ENCODE measurements around the gene TTPAL. TPM values are rescaled to one million over a fixed set of nuclear protein-coding genes. Genes with fewer than 3 reads are reported as not detected.

The TTPAL gene
- total RNA-seq, 1 experiment from 2014 or later = 10.3 TPM

GRCh38 chr20:44513871-44514270 is 38.2 kb downstream of the TTPAL start:
- H3K36me3 Mint-ChIP-seq = peaks cover 10% of the 10 kb centered on the region
- ChIA-PET CTCF (interaction anchor here (1.2 kb wide), 1 partner anchor 78 kb away, joined by 3 read pairs; no protein-coding TSS in a partner anchor), POLR2A (no interaction called here)
- H3K4me1 Mint-ChIP-seq = no peaks in the 10 kb centered on the region
- H3K27ac Mint-ChIP-seq = no peak overlapping the region
- H3K27me3 Mint-ChIP-seq (ENCODE audit: low read depth) = no peaks in the 10 kb centered on the region
- no peak for DNase-seq (ENCODE audit: low spot score)
- no peak for TF ChIP-seq ZNF423 (CRISPR knock-in tag; IDR thresholded peaks at IDR 0.05)
- TF ChIP-seq ZNF138 (CRISPR knock-in tag; conservative IDR thresholded peaks at IDR 0.05) = no peak
- TF ChIP-seq, protein P1, sequence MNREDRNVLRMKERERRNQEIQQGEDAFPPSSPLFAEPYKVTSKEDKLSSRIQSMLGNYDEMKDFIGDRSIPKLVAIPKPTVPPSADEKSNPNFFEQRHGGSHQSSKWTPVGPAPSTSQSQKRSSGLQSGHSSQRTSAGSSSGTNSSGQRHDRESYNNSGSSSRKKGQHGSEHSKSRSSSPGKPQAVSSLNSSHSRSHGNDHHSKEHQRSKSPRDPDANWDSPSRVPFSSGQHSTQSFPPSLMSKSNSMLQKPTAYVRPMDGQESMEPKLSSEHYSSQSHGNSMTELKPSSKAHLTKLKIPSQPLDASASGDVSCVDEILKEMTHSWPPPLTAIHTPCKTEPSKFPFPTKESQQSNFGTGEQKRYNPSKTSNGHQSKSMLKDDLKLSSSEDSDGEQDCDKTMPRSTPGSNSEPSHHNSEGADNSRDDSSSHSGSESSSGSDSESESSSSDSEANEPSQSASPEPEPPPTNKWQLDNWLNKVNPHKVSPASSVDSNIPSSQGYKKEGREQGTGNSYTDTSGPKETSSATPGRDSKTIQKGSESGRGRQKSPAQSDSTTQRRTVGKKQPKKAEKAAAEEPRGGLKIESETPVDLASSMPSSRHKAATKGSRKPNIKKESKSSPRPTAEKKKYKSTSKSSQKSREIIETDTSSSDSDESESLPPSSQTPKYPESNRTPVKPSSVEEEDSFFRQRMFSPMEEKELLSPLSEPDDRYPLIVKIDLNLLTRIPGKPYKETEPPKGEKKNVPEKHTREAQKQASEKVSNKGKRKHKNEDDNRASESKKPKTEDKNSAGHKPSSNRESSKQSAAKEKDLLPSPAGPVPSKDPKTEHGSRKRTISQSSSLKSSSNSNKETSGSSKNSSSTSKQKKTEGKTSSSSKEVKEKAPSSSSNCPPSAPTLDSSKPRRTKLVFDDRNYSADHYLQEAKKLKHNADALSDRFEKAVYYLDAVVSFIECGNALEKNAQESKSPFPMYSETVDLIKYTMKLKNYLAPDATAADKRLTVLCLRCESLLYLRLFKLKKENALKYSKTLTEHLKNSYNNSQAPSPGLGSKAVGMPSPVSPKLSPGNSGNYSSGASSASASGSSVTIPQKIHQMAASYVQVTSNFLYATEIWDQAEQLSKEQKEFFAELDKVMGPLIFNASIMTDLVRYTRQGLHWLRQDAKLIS (CRISPR knock-in tag; IDR thresholded peaks at IDR 0.05; ENCODE audit: borderline replicate concordance) = no peak
- no peak for TF ChIP-seq ZNF317 (CRISPR knock-in tag; IDR thresholded peaks at IDR 0.05; ENCODE audit: borderline replicate concordance, low read depth)
- no peaks in the 10 kb centered on the region for H3K9me3 Mint-ChIP-seq
- ATAC-seq = no peak
- no peak overlapping the region for H3K4me3 Mint-ChIP-seq

DNA sequence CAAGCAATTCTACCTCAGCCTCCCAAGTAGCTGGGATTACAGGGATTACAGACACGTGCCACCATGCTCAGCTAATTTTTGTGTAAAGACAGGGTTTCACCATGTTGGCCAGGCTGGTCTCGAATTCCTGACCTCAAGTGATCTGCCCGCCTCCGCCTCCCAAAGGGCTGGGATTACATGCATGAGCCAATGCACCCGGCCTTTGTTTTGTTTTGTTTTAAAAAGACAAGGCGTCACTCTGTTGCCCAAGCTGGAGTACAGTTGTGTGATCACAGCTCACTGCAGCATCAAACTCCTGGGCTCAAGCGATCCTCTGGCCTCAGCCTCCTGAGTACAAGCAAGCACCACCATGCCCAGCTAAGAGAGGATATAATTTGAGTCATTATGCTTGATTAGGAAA is 40.8 kb downstream of the TTPAL start:
- Mint-ChIP-seq H3K27me3 (ENCODE audit: low read depth) (no peaks in the 10 kb centered on the region), H3K36me3 (no peaks in the 10 kb centered on the region), H3K9me3 (no peaks in the 10 kb centered on the region), H3K4me1 (peaks cover 10% of the 10 kb centered on the region), H3K4me3 (no peak overlapping the region), H3K27ac (no peak overlapping the region)
- ChIA-PET CTCF (no interaction called here), POLR2A (no interaction called here)
- TF ChIP-seq, protein P2, sequence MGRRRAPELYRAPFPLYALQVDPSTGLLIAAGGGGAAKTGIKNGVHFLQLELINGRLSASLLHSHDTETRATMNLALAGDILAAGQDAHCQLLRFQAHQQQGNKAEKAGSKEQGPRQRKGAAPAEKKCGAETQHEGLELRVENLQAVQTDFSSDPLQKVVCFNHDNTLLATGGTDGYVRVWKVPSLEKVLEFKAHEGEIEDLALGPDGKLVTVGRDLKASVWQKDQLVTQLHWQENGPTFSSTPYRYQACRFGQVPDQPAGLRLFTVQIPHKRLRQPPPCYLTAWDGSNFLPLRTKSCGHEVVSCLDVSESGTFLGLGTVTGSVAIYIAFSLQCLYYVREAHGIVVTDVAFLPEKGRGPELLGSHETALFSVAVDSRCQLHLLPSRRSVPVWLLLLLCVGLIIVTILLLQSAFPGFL (CRISPR knock-in tag; IDR thresholded peaks at IDR 0.05; ENCODE audit: borderline replicate concordance) = no peak
- TF ChIP-seq HMGXB4 (CRISPR knock-in tag; IDR thresholded peaks at IDR 0.05) = no peak
- no peak for TF ChIP-seq SMAD3 (CRISPR knock-in tag; IDR thresholded peaks at IDR 0.05; ENCODE audit: borderline replicate concordance)
- TF ChIP-seq, protein P3, sequence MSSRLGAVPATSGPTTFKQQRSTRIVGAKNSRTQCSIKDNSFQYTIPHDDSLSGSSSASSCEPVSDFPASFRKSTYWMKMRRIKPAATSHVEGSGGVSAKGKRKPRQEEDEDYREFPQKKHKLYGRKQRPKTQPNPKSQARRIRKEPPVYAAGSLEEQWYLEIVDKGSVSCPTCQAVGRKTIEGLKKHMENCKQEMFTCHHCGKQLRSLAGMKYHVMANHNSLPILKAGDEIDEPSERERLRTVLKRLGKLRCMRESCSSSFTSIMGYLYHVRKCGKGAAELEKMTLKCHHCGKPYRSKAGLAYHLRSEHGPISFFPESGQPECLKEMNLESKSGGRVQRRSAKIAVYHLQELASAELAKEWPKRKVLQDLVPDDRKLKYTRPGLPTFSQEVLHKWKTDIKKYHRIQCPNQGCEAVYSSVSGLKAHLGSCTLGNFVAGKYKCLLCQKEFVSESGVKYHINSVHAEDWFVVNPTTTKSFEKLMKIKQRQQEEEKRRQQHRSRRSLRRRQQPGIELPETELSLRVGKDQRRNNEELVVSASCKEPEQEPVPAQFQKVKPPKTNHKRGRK (CRISPR knock-in tag; IDR thresholded peaks at IDR 0.05; ENCODE audit: borderline replicate concordance) = no peak
- TF ChIP-seq FOXK1 (CRISPR knock-in tag; IDR thresholded peaks at IDR 0.05) = no peak
- no peak for TF ChIP-seq E2F1 (CRISPR knock-in tag; IDR thresholded peaks at IDR 0.05)
- TF ChIP-seq USF1 (CRISPR knock-in tag; IDR thresholded peaks at IDR 0.05) = no peak
- no peak for TF ChIP-seq CREM (CRISPR knock-in tag; IDR thresholded peaks at IDR 0.05)
- ATAC-seq (no peak), DNase-seq (ENCODE audit: low spot score) (no peak)
